Activated naive CD4-positive, alpha-beta T cell treated with anti-CD3 and anti-CD28 coated beads, Interleukin-2, amount 50 U/mL, for 72 hours (primary cell): ENCODE results near the gene ZNF480. TPM values are rescaled to one million over a fixed set of nuclear protein-coding genes. Genes with fewer than 3 reads are reported as not detected.

Experiments
- total RNA-seq, 2 donors: library from RNA; stranded (reverse); gene quantifications; one replicate each; pipeline ENCODE4 v1.2.3, GENCODE V29; 2022

ZNF480 gene
- total RNA-seq, 2 donors from 2014 or later = 2.0 to 9.9 TPM

Other genes starting within 250 kb of the ZNF480 start
- 10 to 100 TPM; 15.9 to 17.9 TPM for gene ZNF432, start 248.3 kb upstream of the ZNF480 start, total RNA-seq
- 10 to 100 TPM; 23.5 TPM for gene ZNF841, start 201.4 kb upstream of the ZNF480 start, total RNA-seq
- 10 to 100 TPM in 1 of 2 donors, 1 to 10 TPM in 1; 9.6 to 10.9 TPM for gene ZNF616, start 157.2 kb upstream of the ZNF480 start, total RNA-seq
- 10 to 100 TPM; 11.8 to 11.9 TPM for gene ZNF836, start 125.5 kb upstream of the ZNF480 start, total RNA-seq
- 100 to 1,000 TPM; 160 to 231 TPM for gene PPP2R1A, start 107.1 kb upstream of the ZNF480 start, total RNA-seq
- 10 to 100 TPM; 22.4 to 24.2 TPM for gene ZNF766, start 27.6 kb upstream of the ZNF480 start, total RNA-seq
- gene ZNF610, start 39.1 kb downstream of the ZNF480 start, total RNA-seq = 1 to 10 TPM in 1 of 2 donors, under 1 TPM in 1; 0.58 to 1.1 TPM
- gene ZNF880, start 72.8 kb downstream of the ZNF480 start, total RNA-seq = 1 to 10 TPM; 8.5 to 9.6 TPM
- gene ZNF528, start 100.7 kb downstream of the ZNF480 start, total RNA-seq = 1 to 10 TPM; 4.8 to 6.7 TPM
- gene ZNF534, start 132.0 kb downstream of the ZNF480 start, total RNA-seq = not detected
- under 1 TPM; 0.47 to 0.57 TPM for gene ZNF578, start 156.4 kb downstream of the ZNF480 start, total RNA-seq
- 10 to 100 TPM; 22.5 to 32.7 TPM for gene ZNF808, start 230.5 kb downstream of the ZNF480 start, total RNA-seq